ENCODE results near the gene EN1. TPM values are rescaled to one million over a fixed set of nuclear protein-coding genes. Genes with fewer than 3 reads are reported as not detected.
A peak's percentile ranks its signal among the peaks of the same experiment; 100 is the strongest.

Gene EN1
- total RNA-seq, 1 experiment from 2014 or later, result 1.2 TPM

- H3K36me3 ChIP-seq, result no peaks in the 10 kb centered on the region
- no peaks in the 10 kb centered on the region for H3K27me3 ChIP-seq
- H3K4me3 ChIP-seq, result no peak overlapping the region
- no peaks in the 10 kb centered on the region for H3K9me3 ChIP-seq
- DNase-seq, result no peak
Observed at GRCh38 chr2:118814368-118814767, 33.1 kb downstream of the EN1 start.

GRCh38 chr2:118813601-118814339 lies 33.7 kb downstream of the EN1 start:
- Histone ChIP-seq H3K9me3 (no peaks in the 10 kb centered on the region), H3K36me3 (no peaks in the 10 kb centered on the region), H3K27me3 (no peaks in the 10 kb centered on the region), H3K4me3 (no peak overlapping the region)
- DNase-seq, result no peak

GRCh38 chr2:118813111-118813510 lies 34.3 kb downstream of the EN1 start:
- Histone ChIP-seq H3K27me3 (no peaks in the 10 kb centered on the region), H3K36me3 (no peaks in the 10 kb centered on the region), H3K4me3 (no peak overlapping the region), H3K9me3 (no peaks in the 10 kb centered on the region)
- DNase-seq, result no peak

- H3K4me3 ChIP-seq, result no peak overlapping the region
- no peaks in the 10 kb centered on the region for H3K36me3 ChIP-seq
- no peaks in the 10 kb centered on the region for H3K9me3 ChIP-seq
- H3K27me3 ChIP-seq, result no peaks in the 10 kb centered on the region
- no peak for DNase-seq
Observed at GRCh38 chr2:118812552-118812951, 34.9 kb downstream of the EN1 start.

GRCh38 chr2:118811514-118812115 lies 35.8 kb downstream of the EN1 start:
- Histone ChIP-seq H3K9me3 (no peaks in the 10 kb centered on the region), H3K27me3 (no peaks in the 10 kb centered on the region), H3K36me3 (no peaks in the 10 kb centered on the region), H3K4me3 (no peak overlapping the region)
- no peak for DNase-seq

- no peaks in the 10 kb centered on the region for H3K27me3 ChIP-seq
- H3K4me3 ChIP-seq, result no peak overlapping the region
- no peak for DNase-seq
- H3K9me3 ChIP-seq, result no peaks in the 10 kb centered on the region
- no peaks in the 10 kb centered on the region for H3K36me3 ChIP-seq
Observed at GRCh38 chr2:118810766-118811165, 36.7 kb downstream of the EN1 start.

GRCh38 chr2:118808429-118808809 lies 39.0 kb downstream of the EN1 start:
- Histone ChIP-seq H3K36me3 (no peaks in the 10 kb centered on the region), H3K9me3 (no peaks in the 10 kb centered on the region), H3K27me3 (no peaks in the 10 kb centered on the region), H3K4me3 (peak overlapping the region; percentile 34)
- DNase-seq, result peak; percentile 41

- Histone ChIP-seq H3K4me3 (peak overlapping the region; percentile 34), H3K9me3 (no peaks in the 10 kb centered on the region), H3K36me3 (no peaks in the 10 kb centered on the region), H3K27me3 (no peaks in the 10 kb centered on the region)
- no peak for DNase-seq
Observed at GRCh38 chr2:118807668-118808428, 39.6 kb downstream of the EN1 start.

GRCh38 chr2:118806797-118807667 lies 40.4 kb downstream of the EN1 start:
- Histone ChIP-seq H3K27me3 (no peaks in the 10 kb centered on the region), H3K9me3 (no peaks in the 10 kb centered on the region), H3K36me3 (no peaks in the 10 kb centered on the region), H3K4me3 (no peak overlapping the region)
- DNase-seq, result no peak

- H3K27me3 ChIP-seq, result no peaks in the 10 kb centered on the region
- H3K4me3 ChIP-seq, result no peak overlapping the region
- no peaks in the 10 kb centered on the region for H3K36me3 ChIP-seq
- DNase-seq, result no peak
- no peaks in the 10 kb centered on the region for H3K9me3 ChIP-seq
Observed at GRCh38 chr2:118805064-118805690, 42.3 kb downstream of the EN1 start.

- Histone ChIP-seq H3K27me3 (no peaks in the 10 kb centered on the region), H3K4me3 (no peak overlapping the region), H3K9me3 (no peaks in the 10 kb centered on the region), H3K36me3 (no peaks in the 10 kb centered on the region)
- DNase-seq, result no peak
Observed at GRCh38 chr2:118803012-118803411, 44.4 kb downstream of the EN1 start.

GRCh38 chr2:118801151-118801550 lies 46.3 kb downstream of the EN1 start:
- H3K36me3 ChIP-seq, result no peaks in the 10 kb centered on the region
- H3K9me3 ChIP-seq, result no peaks in the 10 kb centered on the region
- H3K27me3 ChIP-seq, result no peaks in the 10 kb centered on the region
- peak; percentile 68 for DNase-seq
- no peak overlapping the region for H3K4me3 ChIP-seq

- Histone ChIP-seq H3K27me3 (no peaks in the 10 kb centered on the region), H3K36me3 (no peaks in the 10 kb centered on the region), H3K4me3 (no peak overlapping the region), H3K9me3 (no peaks in the 10 kb centered on the region)
- no peak for DNase-seq
Observed at GRCh38 chr2:118800736-118801135, 46.7 kb downstream of the EN1 start.

GRCh38 chr2:118794546-118794945 lies 52.9 kb downstream of the EN1 start:
- no peaks in the 10 kb centered on the region for H3K9me3 ChIP-seq
- no peaks in the 10 kb centered on the region for H3K36me3 ChIP-seq
- no peak for DNase-seq
- H3K4me3 ChIP-seq, result no peak overlapping the region
- no peaks in the 10 kb centered on the region for H3K27me3 ChIP-seq
